Dermis blood vessel endothelial cell (primary cell): ENCODE results near the gene IFT52. TPM values are rescaled to one million over a fixed set of nuclear protein-coding genes. Genes with fewer than 3 reads are reported as not detected.
A peak's percentile ranks its signal among the peaks of the same experiment; 100 is the strongest.

ENCODE experiments used
- DNase-seq: peaks from one replicate; pipeline ENCODE4 v3.0.0; 2010
- total RNA-seq: library from RNA; depleted of rRNA; stranded (reverse); fragments of >200 nt; gene quantifications from 2 replicates; pipeline ENCODE4 v1.2.3, GENCODE V29; 2014

Gene IFT52, protein sequence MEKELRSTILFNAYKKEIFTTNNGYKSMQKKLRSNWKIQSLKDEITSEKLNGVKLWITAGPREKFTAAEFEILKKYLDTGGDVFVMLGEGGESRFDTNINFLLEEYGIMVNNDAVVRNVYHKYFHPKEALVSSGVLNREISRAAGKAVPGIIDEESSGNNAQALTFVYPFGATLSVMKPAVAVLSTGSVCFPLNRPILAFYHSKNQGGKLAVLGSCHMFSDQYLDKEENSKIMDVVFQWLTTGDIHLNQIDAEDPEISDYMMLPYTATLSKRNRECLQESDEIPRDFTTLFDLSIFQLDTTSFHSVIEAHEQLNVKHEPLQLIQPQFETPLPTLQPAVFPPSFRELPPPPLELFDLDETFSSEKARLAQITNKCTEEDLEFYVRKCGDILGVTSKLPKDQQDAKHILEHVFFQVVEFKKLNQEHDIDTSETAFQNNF
- total RNA-seq: 23.0 and 24.3 TPM in 2 replicates

DNA sequence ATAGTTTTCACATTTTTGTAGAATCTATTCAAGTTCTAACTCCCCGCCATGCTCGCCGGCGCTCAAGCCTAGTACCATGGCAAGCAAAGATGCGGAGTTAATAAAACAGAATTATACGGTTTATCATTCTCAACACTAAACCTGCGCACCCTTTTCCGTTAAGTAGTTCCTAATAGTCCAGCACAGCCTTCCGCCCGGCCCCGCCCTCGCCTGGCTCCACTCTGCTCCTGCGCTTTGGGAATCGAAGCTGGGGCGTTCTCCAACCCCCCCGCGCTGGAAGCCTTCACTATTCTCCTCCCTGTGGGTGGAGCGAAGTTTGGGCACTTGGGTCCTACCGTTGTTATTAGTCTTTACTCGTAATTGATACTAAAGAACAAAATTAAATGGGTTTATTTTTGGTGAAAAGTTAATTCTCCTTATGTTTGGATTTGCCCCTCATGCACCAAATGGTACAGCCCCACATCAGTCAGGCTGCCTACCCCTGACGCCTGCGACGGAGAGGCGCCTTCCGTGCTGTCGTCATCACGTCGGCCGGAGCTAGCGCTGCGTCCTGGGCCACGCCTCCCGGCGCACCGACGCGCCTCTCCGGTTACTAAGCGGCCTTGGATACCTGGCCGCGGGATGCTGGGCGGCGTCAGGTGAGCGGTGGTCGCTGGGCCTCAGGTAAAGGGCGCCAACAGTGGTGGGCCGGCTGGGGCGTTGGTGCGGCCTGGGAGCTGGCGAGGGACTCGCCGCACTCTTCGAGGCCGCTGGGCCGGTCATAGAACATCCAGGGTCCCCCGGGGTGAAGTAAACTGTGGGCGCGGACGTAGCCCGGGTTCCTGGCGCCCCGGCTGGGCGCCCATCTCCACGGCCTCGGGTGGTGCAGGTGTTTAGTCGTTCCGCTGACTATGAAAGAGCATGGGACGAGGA is at the start of gene IFT52:
Gene IFT52 (plus strand): TSS at position 546 of the 912 bp plus-strand sequence. CDS start 3,762 bp downstream, outside the sequence.
- peak; percentile 95 for DNase-seq

DNA sequence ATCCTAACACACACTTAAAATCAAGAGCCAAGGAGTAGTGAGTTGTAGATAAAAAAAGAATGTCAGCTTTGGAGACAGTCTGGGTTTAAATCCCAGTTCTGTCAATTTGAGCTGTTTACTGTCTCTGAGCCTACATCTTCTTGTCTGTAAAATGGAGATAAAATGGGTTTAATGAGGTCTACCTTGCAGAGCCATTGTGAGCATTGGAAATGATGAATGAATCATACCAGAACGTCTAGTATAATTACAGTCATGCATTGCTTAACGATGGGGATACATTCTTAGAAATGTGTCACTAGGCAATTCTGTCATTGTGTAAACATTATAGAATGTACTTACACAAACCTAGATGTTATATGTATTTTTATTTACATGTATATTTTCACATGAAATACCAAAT is 49.5 kb upstream of the IFT52 start:
- no peak for DNase-seq

DNA sequence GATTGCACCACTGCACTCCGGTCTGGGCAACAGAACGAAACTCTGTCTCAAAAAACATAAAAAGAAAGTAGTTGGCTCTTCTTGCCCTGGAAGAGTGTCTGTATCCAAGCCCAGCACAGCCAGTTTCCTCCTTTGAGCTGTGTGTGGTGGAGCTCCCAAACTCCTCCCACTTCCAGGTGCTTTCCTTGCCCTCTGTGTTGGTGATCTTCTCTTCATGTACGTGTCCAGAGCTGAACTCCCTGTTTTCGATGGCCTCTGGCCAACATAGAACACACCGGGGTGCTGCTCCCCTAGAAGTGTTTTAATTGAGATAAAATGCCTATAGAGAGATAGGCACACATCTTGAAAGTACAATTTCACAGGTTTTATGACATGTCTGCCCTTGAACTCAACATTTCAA is 48.6 kb upstream of the IFT52 start:
- DNase-seq: no peak

DNA sequence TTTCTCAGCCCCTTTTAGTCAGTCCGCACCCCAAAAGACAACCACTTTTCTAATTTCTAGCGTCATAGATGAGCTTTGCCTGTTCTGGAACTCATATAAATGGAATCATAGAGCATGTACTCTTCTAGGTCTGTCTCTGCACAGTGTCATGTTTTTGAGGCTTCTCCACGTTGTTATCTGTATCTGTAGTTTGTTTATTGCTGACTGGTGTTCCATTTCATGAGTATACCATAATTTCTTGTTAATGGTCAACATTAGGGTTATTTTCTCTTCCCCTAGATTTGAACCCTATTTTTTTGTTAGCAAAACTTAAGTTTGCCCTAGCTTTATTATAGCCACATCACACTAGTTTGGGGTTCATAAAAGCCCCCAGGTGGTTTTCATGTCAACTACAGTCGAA is 48.1 kb upstream of the IFT52 start:
- no peak for DNase-seq

DNA sequence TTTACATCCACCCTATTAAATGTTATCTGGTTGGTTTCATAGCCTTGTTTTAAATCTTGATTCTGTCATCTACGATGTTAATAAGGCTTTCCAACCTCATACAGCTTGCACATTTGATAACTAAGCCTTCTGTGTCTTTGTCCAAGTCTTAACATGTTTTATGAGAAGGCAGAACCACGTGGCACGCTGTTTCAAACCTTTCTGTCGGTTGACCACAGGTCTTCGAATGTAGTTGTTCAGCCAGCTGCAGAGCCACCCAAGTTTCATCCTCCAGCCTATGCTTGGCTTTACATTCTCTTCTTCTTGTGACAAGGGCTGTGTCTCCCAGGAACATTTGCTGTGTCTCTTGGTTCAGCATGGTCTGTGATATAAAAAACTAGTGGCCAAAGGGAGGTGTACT is 47.6 kb upstream of the IFT52 start:
- DNase-seq: no peak

DNA sequence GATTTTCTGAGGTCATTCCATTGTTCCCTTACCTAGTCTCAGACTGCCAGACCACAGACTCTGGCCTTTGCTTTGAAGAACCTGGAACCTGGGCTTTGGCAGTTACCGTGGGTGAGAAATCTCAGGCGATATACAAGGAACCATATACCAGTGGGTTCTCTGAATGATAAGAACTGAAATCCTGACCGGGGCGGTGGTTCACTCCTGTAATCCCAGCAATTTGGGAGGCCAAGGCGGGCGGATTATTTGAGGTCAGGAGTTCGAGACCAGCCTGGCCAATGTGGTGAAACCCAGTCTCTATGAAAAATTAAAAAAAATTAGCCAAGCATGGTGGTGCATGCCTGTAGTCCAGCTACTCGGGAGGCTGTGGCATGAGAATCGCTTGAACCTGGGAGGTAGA is 46.2 kb upstream of the IFT52 start:
- DNase-seq: peak; percentile 62

DNA sequence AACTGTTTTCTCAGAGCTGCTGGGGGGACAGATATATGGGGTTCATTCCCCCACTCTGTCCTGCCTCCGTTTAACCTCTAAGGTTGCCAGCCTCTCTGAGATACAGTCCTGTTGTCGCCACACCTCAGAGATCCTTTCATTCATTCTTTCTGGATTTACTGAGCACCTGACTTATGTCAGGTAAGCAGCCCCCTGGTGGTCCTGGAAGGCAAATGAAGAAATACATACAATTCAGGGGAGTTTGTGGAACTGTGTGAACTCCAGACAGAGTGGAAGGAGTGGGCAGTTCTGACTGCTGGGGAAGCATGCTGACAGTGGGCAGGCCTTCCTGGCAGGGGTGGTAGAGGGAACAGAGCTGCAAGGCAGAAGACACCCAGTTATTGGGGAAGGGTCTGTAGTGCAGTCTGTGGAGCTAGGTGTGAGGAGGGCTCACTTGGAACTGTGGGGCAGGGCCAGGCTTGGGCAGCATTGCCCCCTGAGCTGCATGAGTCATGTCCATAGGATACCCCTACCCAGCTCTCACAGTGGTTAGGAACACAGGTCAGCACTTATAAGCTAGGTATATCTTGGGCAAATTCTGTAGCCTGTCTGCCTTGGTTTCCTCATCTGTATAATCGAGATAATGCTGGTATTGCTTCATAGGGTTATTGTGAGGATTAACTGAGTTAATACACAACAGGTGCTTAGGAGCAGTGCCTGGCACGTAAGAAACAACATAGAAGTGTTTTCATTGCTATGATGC is 44.7 kb upstream of the IFT52 start:
- no peak for DNase-seq

DNA sequence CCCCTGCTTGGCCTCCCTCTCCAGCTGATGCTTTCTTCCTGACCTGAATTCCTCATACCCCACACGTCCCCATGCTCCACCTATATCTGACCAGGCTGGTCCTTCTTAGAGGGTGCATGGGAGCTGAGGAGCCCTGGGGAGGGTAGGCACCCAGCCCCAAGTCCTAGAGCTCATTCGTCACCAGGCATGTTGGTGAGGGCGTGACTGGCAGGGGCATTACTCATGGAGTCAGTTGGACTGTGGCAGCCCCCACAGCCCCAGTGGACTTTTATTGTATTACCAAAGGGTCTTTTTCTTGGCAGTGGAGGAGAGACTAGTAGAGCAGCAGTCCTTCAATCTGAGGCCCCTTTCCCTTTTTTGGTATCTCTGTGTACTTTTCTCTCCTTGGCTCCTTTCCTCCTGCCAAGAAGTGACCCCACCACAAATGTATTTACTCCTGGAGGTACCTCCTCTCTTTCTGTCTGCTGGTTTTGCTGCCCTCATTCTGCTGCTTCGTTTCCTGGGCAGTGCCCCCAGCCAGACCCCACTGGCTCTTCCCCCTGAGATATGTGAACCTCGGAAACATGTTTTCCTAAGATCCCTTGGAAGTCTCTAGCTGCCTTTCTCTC is 42.4 kb upstream of the IFT52 start:
- DNase-seq: no peak

DNA sequence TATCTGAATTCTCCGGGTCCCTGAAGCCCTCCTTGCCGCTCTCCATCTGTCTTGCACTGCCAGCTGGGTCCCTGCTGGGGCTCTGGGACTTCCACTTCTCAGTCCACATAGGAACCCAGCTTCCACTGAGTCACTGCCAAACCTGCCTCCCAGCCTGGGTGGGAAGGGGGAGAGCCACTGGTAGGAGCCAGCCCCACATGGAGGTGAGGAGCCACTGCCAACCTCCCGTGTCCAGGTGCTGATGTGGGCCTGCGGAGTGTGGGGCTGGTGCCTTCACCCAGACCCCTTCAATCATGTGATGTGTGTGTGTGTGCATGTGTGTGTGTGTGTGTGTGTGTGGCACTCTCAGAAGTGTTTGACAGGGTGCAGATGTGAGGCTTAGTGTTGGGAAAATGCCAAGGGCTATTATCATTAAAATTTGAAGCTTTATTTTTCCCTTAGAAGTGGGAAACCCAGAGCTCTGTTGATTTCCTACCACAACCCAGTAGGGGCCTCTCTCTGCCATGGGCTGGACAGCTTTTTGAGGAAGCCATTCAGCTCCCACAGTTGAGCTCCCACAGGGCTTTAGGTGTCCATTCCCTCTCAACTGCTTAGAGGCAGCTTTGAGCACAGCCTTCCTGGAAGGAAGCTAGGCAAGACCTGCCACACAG is 41.2 kb upstream of the IFT52 start:
- no peak for DNase-seq

DNA sequence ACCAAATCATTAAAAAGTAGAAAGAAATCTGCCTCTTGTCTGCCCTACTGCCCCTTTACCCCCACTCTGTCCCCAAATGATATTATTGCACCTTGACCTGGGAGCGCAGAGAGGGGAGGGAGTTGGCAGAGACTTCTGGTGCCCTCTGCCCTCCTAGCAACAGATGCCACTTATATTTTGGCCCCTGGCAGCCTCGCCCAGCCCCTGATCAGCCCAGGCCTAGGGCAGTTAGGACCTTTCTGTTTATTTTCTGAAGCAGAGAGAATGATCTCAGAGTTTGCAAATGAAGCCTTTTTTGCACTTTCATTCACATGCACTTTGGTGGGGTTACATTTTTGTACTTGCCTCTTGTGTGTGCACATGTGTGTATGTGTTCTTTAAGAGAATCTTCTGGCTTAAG is 40.3 kb upstream of the IFT52 start:
- DNase-seq: no peak

DNA sequence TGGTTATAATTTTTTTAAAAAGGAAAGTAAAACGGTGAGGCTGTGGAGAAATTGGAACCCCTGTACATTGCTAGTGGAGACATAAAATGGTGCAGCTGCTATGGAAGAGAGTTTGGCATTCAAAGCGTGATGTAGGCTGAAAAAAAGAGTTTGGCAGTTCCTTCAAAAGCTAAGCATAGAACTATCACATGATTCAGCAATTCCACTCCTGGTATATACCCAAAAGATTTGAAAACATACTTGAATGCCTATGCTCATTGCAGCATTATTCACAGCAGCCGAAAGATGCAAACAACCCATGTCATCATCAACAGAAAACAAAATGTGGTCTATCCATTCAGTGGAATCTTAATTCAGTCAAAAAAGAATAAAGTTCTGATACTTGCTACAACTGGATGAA is 36.4 kb upstream of the IFT52 start:
- no peak for DNase-seq

DNA sequence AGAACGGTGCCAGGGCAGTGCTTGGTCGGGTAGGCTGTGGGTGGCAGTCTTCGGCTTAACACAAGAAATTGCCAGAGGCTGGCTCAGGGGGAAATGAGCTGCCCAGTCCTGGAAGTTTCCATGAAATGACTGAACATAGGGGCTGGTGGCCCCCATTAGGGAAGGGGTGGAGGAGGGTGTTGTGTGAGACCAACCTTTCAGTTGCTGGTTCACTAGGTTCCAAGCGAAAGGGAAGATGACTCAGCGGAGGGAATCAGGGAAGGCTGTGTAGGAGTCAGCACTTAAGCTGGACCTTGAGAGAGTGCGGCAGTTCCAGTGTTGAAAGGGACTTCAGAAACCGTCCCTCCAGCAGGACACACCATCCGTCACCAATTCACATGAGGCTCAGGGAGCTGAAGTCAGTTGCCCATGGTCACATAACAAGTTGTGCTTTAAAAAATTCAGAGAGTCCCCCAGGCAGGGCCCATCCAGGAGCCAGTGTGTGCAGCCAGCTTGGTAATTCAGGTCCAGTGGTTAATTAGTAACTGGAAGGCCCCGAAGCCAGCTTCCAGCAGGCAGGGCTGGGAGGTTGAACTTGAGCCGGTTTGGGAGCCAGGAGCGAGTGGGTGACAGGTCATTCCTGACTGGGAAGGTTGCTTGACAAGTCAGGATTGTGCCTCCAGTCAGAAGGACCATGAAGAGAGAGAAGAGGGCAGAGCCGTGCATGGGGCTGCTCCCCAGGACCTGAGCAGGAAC is 32.2 kb upstream of the IFT52 start, which contains the start of gene SGK2:
Gene SGK2 (plus strand): TSS at position 616 of the 735 bp plus-strand sequence. CDS start 7,469 bp downstream, outside the sequence.
- peak; percentile 45 for DNase-seq

DNA sequence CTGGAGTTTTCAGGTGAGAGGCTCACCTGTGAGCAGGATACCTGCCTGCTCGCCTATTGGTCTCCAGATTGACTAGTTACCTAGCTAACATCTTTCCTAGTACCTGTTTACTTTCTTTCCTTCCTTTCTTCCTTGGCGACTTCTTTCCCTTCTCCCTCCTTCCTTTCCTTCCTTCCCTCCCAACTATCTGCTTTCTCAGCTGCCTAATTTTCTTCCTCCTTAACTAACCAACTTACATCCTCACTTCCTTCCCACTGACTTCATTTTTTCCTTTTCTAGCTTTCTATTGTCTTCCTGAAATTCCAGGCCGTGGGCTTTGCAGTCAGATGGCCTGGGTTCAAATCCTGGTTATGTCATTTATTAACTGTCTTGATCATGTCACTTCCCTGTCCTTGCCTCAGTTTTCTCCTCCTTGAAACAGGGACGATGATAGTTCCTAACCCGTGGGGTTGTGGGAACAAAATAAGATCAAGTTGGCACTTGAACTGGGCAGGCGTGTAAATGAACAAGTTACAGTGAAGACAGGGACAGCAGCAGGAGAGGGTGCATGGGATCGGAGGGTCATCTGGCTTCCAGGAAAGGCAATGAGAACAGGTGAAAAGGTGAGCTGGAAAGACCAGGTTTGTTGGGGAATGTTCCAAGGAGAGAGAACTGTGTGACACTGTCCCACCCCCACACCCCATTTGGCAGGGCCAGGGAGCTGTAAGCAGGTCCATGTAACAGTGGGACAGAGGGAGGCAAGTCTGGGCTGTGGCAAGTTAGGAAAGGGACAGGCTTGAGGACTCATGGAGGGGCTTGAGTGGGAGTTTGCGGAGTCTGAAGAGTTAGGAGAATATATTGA is 31.4 kb upstream of the IFT52 start:
- no peak for DNase-seq

DNA sequence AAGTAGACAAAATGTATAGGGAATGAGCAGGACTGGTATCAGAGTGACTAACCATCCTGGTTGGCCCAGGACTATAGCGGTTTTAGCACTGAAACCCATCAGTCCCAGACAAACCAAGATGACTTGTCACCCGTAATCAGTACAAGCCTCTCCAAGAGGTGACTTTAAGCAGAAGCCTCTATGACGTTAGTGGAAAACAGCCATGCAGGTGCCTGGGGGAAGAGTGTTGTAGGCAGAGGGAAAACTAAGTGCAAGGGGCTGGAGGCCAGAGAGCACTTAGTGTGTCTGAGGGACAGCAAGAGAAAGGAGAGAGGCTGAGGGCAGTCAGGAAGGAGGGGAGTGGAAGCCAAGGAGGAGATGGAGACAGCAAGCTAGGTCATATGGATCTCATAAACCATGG is 29.8 kb upstream of the IFT52 start:
- DNase-seq: no peak

DNA sequence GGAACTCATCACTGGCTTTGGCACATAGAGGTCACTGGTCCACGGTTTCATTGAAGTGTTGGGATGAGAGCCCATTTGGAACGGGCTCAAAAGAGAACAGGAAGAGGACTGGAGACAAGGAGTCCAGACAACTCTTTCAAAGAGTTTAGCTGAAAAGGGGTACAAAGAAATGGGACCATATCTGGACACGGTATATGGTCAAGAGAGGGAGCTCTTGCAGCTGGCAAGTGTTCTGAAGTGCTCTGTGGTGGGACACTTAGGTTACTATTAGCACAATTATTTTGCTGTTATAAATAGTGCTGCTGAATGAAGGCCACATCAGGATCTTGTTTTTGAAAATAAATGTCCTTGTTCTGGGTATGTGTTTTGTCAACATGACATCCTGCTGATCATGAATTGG is 27.3 kb upstream of the IFT52 start:
- DNase-seq: peak; percentile 15

DNA sequence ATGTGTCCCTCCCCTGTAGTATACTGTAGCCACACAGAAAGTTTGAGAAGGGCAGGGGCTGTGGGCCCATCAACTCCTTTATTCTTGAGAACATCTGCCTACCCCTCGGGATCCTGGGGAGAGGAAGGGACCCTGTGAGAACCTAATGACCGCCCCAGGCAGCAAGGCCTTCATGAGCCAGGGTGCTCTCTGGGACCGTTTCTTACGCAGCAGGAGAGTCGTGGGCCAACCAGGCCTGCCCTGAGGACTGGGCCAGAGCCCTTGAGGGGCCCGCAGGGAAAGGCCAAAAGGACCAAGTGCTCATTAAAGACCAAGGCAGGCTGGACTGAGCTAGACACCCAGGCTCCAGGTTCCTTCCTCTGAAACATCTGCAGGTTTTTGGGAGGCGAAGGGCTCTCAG is 26.7 kb upstream of the IFT52 start:
- no peak for DNase-seq

DNA sequence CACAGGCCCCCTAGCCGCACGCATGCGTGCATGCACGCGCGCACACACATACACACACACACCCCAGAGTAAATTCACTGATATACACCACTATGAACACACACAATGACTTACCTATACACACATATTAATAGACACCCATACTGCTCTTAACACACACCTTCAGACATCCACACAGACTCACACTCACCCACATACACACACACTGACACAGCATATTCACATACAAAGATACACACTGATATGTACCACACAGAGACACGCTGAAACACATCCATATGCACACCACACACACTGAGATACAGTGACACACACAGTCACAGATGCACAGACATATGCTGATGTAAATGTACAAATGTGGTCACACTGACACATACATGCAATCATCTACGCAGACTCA is 26.3 kb upstream of the IFT52 start:
- no peak for DNase-seq

DNA sequence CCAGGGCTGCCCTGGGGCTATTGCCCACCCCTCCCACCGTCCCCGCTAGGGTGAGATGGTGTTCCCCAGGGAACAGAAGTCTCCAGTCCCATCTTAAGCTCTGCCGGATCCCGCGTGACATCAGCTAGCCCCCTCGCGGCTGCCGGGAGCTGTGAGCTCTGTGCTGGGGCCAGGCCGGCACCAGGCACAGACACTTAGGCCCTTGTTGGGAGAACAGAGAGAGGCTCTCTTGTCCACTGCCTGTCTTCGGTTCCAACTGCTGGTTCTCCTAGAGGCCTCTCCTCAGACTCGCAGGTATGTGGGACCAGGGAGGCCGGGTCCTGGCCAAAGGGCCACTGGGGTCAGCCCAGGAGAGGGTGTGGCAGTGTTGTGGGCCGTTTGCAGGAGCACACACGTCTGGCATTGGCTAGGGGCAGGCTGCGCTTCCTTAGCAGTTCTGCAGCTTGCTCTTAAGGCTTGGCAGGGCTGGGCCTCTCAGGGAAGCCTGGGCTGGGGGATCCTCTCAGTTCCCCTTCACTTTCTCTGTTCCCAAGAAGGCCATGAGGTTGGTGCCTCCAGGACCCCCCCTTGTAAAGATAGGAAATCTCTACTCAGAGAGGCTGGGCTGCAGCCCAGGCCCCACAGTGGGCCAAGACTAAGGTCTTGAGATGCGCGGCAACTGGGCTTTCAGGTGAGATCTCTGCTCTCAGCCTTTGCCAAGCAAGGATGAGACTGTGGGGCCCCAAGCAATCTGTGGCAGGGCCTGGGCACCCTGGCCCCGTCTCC is 25.6 kb upstream of the IFT52 start:
- DNase-seq: no peak

DNA sequence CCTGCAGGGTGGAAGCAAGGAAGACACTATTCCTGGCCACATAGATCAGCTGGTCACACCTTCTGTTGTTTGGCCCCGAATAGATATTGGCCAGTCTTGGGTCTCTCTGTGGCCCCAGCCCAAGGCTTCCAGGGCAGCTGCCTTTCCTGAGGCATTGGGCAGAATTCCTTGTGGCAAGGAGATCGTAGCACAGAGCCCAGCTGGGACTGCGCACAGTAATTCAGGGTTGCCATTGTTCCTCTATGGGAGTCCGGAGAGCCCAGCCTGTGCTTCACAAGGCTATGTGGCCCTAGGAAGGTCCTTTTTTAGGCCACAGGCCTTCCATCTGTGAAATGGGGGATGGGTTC is 25.0 kb upstream of the IFT52 start:
- no peak for DNase-seq

DNA sequence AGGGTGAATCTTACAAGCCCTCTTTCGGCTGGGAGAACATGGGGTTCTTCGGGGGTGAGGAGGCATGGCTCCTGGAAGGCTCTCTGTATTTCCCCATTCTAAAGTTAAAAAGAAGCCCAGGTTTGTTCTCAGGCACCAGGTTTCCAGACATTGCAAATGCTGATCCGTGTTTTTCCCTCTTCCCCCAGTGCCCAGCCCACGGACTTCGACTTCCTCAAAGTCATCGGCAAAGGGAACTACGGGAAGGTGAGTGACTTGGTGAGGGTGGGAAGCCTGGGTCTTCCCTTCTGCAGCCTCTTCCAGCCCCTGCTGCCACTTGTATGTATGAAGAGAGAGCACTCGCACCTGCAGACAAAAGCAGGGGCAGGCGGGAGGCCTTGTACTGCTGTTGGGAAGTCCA is 23.3 kb upstream of the IFT52 start:
- no peak for DNase-seq
